ENCODE data around the gene RBMS3. TPM values are rescaled to one million over a fixed set of nuclear protein-coding genes. Genes with fewer than 3 reads are reported as not detected.
A peak's percentile ranks its signal among the peaks of the same experiment; 100 is the strongest.

RBMS3 gene
- total and polyA plus RNA-seq, 7 donors: 0.46 to 61.9 (median 39.9) TPM

- peak overlapping the region in 3 of 4 donors; percentile 65 to 75 (median 72) for H3K27ac ChIP-seq
- peaks cover 0 to 90% (median 61%) of the 10 kb centered on the region in 4 donors for H3K4me1 ChIP-seq
- WGBS, 2 donors: 25 to 37% methylated on average over 1 of the region's 1 CpG
Measured at GRCh38 chr3:29317659-29318173, 36.8 kb downstream of the RBMS3 start.

GRCh38 chr3:29318251-29318650 lies 37.4 kb downstream of the RBMS3 start:
- peak in 1 of 4 donors; percentile 32 for TF ChIP-seq EP300 (IDR thresholded peaks at IDR 0.05)
- no peak for TF ChIP-seq POLR2A (IDR thresholded peaks at IDR 0.05)
- TF ChIP-seq POLR2AphosphoS5 (IDR thresholded peaks at IDR 0.05): peak in 2 of 4 donors; percentile 44 to 54
- TF ChIP-seq CTCF (IDR thresholded peaks at IDR 0.05): no peak
- peak overlapping the region in 3 of 4 donors; percentile 65 to 75 (median 72) for H3K27ac ChIP-seq
- no peak overlapping the region for H3K4me3 ChIP-seq
- H3K9me3 ChIP-seq: no peaks in the 10 kb centered on the region
- peaks cover 0 to 90% (median 56%) of the 10 kb centered on the region in 4 donors for H3K4me1 ChIP-seq
- H3K27me3 ChIP-seq: no peaks in the 10 kb centered on the region
- no peak for DNase-seq
- intact Hi-C loops (cut with DNase I): loop anchor here (5.0 kb wide), 1 partner anchor 36 kb away; the partner anchor contains the start of gene RBMS3
- H3K36me3 ChIP-seq: no peaks in the 10 kb centered on the region
- WGBS, 2 donors: 91 to 94% methylated on average over 3 of the region's 3 CpGs

More at GRCh38 chr3:29317659-29318173, 36.8 kb downstream of the RBMS3 start:
- no peak overlapping the region for H3K4me3 ChIP-seq
- H3K27me3 ChIP-seq: no peaks in the 10 kb centered on the region
- H3K36me3 ChIP-seq: no peaks in the 10 kb centered on the region
- no peaks in the 10 kb centered on the region for H3K9me3 ChIP-seq
- DNase-seq: no peak
- TF ChIP-seq EP300 (IDR thresholded peaks at IDR 0.05) (no peak), POLR2AphosphoS5 (IDR thresholded peaks at IDR 0.05) (no peak), CTCF (IDR thresholded peaks at IDR 0.05) (no peak), POLR2A (IDR thresholded peaks at IDR 0.05) (no peak)
- intact Hi-C loops (cut with DNase I): loop anchor here (5.0 kb wide), 1 partner anchor 35 kb away; the partner anchor contains the start of gene RBMS3

- intact Hi-C loops (cut with DNase I): loop anchor here (5.0 kb wide), 1 partner anchor 37 kb away; the partner anchor contains the start of gene RBMS3
Measured at GRCh38 chr3:29319262-29319661, 38.4 kb downstream of the RBMS3 start.

GRCh38 chr3:29319798-29320197 lies 38.9 kb downstream of the RBMS3 start:
- peak overlapping the region in 2 of 4 donors; percentile 8 to 9 for H3K4me3 ChIP-seq
- peaks cover 0 to 89% (median 52%) of the 10 kb centered on the region in 4 donors for H3K4me1 ChIP-seq
- intact Hi-C loops (cut with DNase I): loop anchor here (5.0 kb wide), 1 partner anchor 37 kb away; the partner anchor contains the start of gene RBMS3

More at GRCh38 chr3:29319262-29319661, 38.4 kb downstream of the RBMS3 start:
- TF ChIP-seq POLR2A (IDR thresholded peaks at IDR 0.05) (no peak), POLR2AphosphoS5 (IDR thresholded peaks at IDR 0.05) (no peak), EP300 (IDR thresholded peaks at IDR 0.05) (no peak), CTCF (IDR thresholded peaks at IDR 0.05) (no peak)
- no peaks in the 10 kb centered on the region for H3K27me3 ChIP-seq
- no peaks in the 10 kb centered on the region for H3K36me3 ChIP-seq
- H3K9me3 ChIP-seq: no peaks in the 10 kb centered on the region
- 83 to 91% methylated on average over 4 of the region's 4 CpGs for WGBS, 2 donors
- peak overlapping the region in 3 of 4 donors; percentile 65 to 75 (median 72) for H3K27ac ChIP-seq
- no peak overlapping the region for H3K4me3 ChIP-seq
- H3K4me1 ChIP-seq: peaks cover 0 to 89% (median 52%) of the 10 kb centered on the region in 4 donors
- no peak for DNase-seq

More at GRCh38 chr3:29319798-29320197, 38.9 kb downstream of the RBMS3 start:
- no peak for TF ChIP-seq CTCF (IDR thresholded peaks at IDR 0.05)
- no peak for TF ChIP-seq EP300 (IDR thresholded peaks at IDR 0.05)
- TF ChIP-seq POLR2A (IDR thresholded peaks at IDR 0.05): no peak
- no peak for TF ChIP-seq POLR2AphosphoS5 (IDR thresholded peaks at IDR 0.05)
- Histone ChIP-seq H3K27ac (peak overlapping the region in 3 of 4 donors; percentile 65 to 75 (median 72)), H3K9me3 (no peaks in the 10 kb centered on the region), H3K36me3 (no peaks in the 10 kb centered on the region), H3K27me3 (no peaks in the 10 kb centered on the region)
- no peak for DNase-seq
- 63 to 73% methylated on average over 2 of the region's 2 CpGs for WGBS, 2 donors
